WTC11 (cell line): ENCODE measurements around the gene MEGF11. TPM values are rescaled to one million over a fixed set of nuclear protein-coding genes. Genes with fewer than 3 reads are reported as not detected.

Experiments
- ATAC-seq: fragments of 200-7000 bp; cut with Tn5 transposase; 2 replicates; pipeline ENCODE4 v1.10.0; 2021; ENCODE audit warnings: mild to moderate bottlenecking, moderate library complexity
- CTCF ChIA-PET: fragments of 300-600 bp; sonication (Branson Sonifier 250); formaldehyde crosslinking; loops from one replicate; lab custom pipeline; 2021; ENCODE audit warnings: antibody characterized with exemption; lab: Charles Lee
- POLR2A ChIA-PET: fragments of 350-600 bp; sonication (Branson Sonifier 250); formaldehyde crosslinking; loops from one replicate; lab custom pipeline; 2021; ENCODE audit warnings: antibody characterized with exemption; lab: Charles Lee
- DNase-seq: peaks from one replicate; pipeline ENCODE4 v3.0.0; 2021; ENCODE audit warnings: low spot score
- H3K27ac Mint-ChIP-seq: 2 replicates; pipeline ENCODE4 v1.8.0; 2021; ENCODE audit warnings: mixed read lengths
- H3K27me3 Mint-ChIP-seq: 2 replicates; pipeline ENCODE4 v1.8.0; 2021; ENCODE audit warnings: low read depth, mild to moderate bottlenecking, moderate library complexity, mixed read lengths
- H3K36me3 Mint-ChIP-seq: 2 replicates; pipeline ENCODE4 v1.8.0; 2021; ENCODE audit warnings: mixed read lengths
- H3K4me1 Mint-ChIP-seq: 2 replicates; pipeline ENCODE4 v1.8.0; 2022; ENCODE audit warnings: mixed read lengths
- H3K4me3 Mint-ChIP-seq: 2 replicates; pipeline ENCODE4 v1.8.0; 2021; ENCODE audit warnings: mild to moderate bottlenecking, moderate library complexity, mixed read lengths
- H3K9me3 Mint-ChIP-seq: 2 replicates; pipeline ENCODE4 v1.8.0; 2021; ENCODE audit warnings: mixed read lengths
- AR ChIP-seq: fragments of 250-450 bp; sonication (Bioruptor Pico); IDR thresholded peaks from 2 replicates; pipeline ENCODE4 v1.9.0; 2021; ENCODE audit warnings: mild to moderate bottlenecking
- ARID4B ChIP-seq: sonication (generic); formaldehyde crosslinking; IDR thresholded peaks from 2 replicates; pipeline ENCODE4 v1.8.0; 2023; ENCODE audit warnings: missing genetic modification reagents, mild to moderate bottlenecking, borderline replicate concordance
- ESRRA ChIP-seq: sonication (generic); formaldehyde crosslinking; IDR thresholded peaks from 2 replicates; pipeline ENCODE4 v1.8.1; 2022; ENCODE audit warnings: mild to moderate bottlenecking, missing genetic modification reagents, borderline replicate concordance
- ETV6 ChIP-seq: sonication (generic); formaldehyde crosslinking; IDR thresholded peaks from 2 replicates; pipeline ENCODE4 v1.8.1; 2022; ENCODE audit warnings: mild to moderate bottlenecking, missing genetic modification reagents
- GABPB1 ChIP-seq: sonication (generic); formaldehyde crosslinking; IDR thresholded peaks from 2 replicates; pipeline ENCODE4 v1.8.1; 2023; ENCODE audit warnings: mild to moderate bottlenecking, missing genetic modification reagents
- IRF1 ChIP-seq: sonication (generic); formaldehyde crosslinking; IDR thresholded peaks from 2 replicates; pipeline ENCODE4 v1.8.0; 2023; ENCODE audit warnings: missing genetic modification reagents
- JUN ChIP-seq: sonication (generic); formaldehyde crosslinking; IDR thresholded peaks from 2 replicates; pipeline ENCODE4 v1.8.0; 2023; ENCODE audit warnings: mild to moderate bottlenecking, missing genetic modification reagents
- RORB ChIP-seq: fragments of 250-450 bp; sonication (Bioruptor Pico); IDR thresholded peaks from 2 replicates; pipeline ENCODE4 v1.9.0; 2021; ENCODE audit warnings: mild to moderate bottlenecking
- STAT6 ChIP-seq: sonication (generic); formaldehyde crosslinking; conservative IDR thresholded peaks from 2 replicates; pipeline ENCODE4 v1.8.1; 2023; ENCODE audit warnings: mild to moderate bottlenecking, low read depth, missing genetic modification reagents, moderate library complexity
- TP53 ChIP-seq: sonication (generic); formaldehyde crosslinking; IDR thresholded peaks from 2 replicates; pipeline ENCODE4 v1.8.1; 2023; ENCODE audit warnings: mild to moderate bottlenecking, missing genetic modification reagents
- USF1 ChIP-seq: sonication (generic); formaldehyde crosslinking; IDR thresholded peaks from 2 replicates; pipeline ENCODE4 v1.8.0; 2022; ENCODE audit warnings: mild to moderate bottlenecking, missing genetic modification reagents
- ZNF423 ChIP-seq: fragments of 250-450 bp; sonication (Bioruptor Pico); IDR thresholded peaks from 2 replicates; pipeline ENCODE4 v2.1.2; 2022; ENCODE audit warnings: mild to moderate bottlenecking, moderate library complexity
- total RNA-seq: library from RNA; stranded (reverse); gene quantifications from 3 replicates; pipeline ENCODE4 v1.2.3, GENCODE V29; 2021
- TF ChIP-seq, protein P1 (sequence below): sonication (generic); formaldehyde crosslinking; conservative IDR thresholded peaks from 2 replicates; pipeline ENCODE4 v1.8.1; 2022; ENCODE audit warnings: mild to moderate bottlenecking, missing genetic modification reagents
- TF ChIP-seq, protein P2 (sequence below): fragments of 250-450 bp; sonication (Bioruptor Pico); IDR thresholded peaks from 2 replicates; pipeline ENCODE4 v1.9.0; 2021; ENCODE audit warnings: mild to moderate bottlenecking, borderline replicate concordance
- TF ChIP-seq, protein P3 (sequence below): sonication (generic); formaldehyde crosslinking; IDR thresholded peaks from 2 replicates; pipeline ENCODE4 v1.8.1; 2022; ENCODE audit warnings: low read depth, missing genetic modification reagents, borderline replicate concordance
- TF ChIP-seq, protein P4 (sequence below): sonication (generic); formaldehyde crosslinking; IDR thresholded peaks from 2 replicates; pipeline ENCODE4 v1.8.1; 2022; ENCODE audit warnings: mild to moderate bottlenecking, moderate library complexity, missing genetic modification reagents

MEGF11 gene
- total RNA-seq, 1 experiment from 2014 or later = 3.3 TPM

- Mint-ChIP-seq H3K9me3 (no peaks in the 10 kb centered on the region), H3K27me3 (no peaks in the 10 kb centered on the region), H3K27ac (no peak overlapping the region), H3K36me3 (no peaks in the 10 kb centered on the region), H3K4me1 (peaks cover 44% of the 10 kb centered on the region), H3K4me3 (no peak overlapping the region)
- POLR2A ChIA-PET = no interaction called here
- ATAC-seq (peak; percentile 14), DNase-seq (peak; percentile 71)
- CTCF ChIA-PET = interaction anchor here (1.0 to 1.8 kb wide), 5 partner anchors 10 to 133 kb away, joined by 3 to 6 read pairs (median 4); no protein-coding TSS in a partner anchor
- TF ChIP-seq ZNF423 (CRISPR knock-in tag) (no peak), RORB (no peak), STAT6 (0 out of 2 replicates have a peak, but pooled peaks have one; percentile 34), IRF1 (CRISPR knock-in tag) (peak; percentile 43; the same call in 1 of the 2 replicates), ARID4B (CRISPR knock-in tag) (peak; percentile 94), JUN (CRISPR knock-in tag) (peak; percentile 82; the same call in 1 of the 2 replicates), GABPB1 (CRISPR knock-in tag) (no peak), USF1 (CRISPR knock-in tag) (peak; percentile 69; the same call in 1 of the 2 replicates), ETV6 (CRISPR knock-in tag) (peak; percentile 67; the same call in 1 of the 2 replicates), AR (CRISPR knock-in tag) (no peak), ESRRA (peak; percentile 63; the same call in 1 of the 2 replicates), TP53 (CRISPR knock-in tag) (0 out of 2 replicates have a peak, but pooled peaks have one; percentile 64)
- TF ChIP-seq, protein P1, sequence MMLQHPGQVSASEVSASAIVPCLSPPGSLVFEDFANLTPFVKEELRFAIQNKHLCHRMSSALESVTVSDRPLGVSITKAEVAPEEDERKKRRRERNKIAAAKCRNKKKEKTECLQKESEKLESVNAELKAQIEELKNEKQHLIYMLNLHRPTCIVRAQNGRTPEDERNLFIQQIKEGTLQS (CRISPR knock-in tag) = no peak
- TF ChIP-seq, protein P2, sequence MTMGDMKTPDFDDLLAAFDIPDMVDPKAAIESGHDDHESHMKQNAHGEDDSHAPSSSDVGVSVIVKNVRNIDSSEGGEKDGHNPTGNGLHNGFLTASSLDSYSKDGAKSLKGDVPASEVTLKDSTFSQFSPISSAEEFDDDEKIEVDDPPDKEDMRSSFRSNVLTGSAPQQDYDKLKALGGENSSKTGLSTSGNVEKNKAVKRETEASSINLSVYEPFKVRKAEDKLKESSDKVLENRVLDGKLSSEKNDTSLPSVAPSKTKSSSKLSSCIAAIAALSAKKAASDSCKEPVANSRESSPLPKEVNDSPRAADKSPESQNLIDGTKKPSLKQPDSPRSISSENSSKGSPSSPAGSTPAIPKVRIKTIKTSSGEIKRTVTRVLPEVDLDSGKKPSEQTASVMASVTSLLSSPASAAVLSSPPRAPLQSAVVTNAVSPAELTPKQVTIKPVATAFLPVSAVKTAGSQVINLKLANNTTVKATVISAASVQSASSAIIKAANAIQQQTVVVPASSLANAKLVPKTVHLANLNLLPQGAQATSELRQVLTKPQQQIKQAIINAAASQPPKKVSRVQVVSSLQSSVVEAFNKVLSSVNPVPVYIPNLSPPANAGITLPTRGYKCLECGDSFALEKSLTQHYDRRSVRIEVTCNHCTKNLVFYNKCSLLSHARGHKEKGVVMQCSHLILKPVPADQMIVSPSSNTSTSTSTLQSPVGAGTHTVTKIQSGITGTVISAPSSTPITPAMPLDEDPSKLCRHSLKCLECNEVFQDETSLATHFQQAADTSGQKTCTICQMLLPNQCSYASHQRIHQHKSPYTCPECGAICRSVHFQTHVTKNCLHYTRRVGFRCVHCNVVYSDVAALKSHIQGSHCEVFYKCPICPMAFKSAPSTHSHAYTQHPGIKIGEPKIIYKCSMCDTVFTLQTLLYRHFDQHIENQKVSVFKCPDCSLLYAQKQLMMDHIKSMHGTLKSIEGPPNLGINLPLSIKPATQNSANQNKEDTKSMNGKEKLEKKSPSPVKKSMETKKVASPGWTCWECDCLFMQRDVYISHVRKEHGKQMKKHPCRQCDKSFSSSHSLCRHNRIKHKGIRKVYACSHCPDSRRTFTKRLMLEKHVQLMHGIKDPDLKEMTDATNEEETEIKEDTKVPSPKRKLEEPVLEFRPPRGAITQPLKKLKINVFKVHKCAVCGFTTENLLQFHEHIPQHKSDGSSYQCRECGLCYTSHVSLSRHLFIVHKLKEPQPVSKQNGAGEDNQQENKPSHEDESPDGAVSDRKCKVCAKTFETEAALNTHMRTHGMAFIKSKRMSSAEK (CRISPR knock-in tag) = no peak
- TF ChIP-seq, protein P3, sequence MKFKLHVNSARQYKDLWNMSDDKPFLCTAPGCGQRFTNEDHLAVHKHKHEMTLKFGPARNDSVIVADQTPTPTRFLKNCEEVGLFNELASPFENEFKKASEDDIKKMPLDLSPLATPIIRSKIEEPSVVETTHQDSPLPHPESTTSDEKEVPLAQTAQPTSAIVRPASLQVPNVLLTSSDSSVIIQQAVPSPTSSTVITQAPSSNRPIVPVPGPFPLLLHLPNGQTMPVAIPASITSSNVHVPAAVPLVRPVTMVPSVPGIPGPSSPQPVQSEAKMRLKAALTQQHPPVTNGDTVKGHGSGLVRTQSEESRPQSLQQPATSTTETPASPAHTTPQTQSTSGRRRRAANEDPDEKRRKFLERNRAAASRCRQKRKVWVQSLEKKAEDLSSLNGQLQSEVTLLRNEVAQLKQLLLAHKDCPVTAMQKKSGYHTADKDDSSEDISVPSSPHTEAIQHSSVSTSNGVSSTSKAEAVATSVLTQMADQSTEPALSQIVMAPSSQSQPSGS (CRISPR knock-in tag) = 0 out of 2 replicates have a peak, but pooled peaks have one; percentile 58
- TF ChIP-seq, protein P4, sequence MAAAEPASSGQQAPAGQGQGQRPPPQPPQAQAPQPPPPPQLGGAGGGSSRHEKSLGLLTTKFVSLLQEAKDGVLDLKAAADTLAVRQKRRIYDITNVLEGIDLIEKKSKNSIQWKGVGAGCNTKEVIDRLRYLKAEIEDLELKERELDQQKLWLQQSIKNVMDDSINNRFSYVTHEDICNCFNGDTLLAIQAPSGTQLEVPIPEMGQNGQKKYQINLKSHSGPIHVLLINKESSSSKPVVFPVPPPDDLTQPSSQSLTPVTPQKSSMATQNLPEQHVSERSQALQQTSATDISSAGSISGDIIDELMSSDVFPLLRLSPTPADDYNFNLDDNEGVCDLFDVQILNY (CRISPR knock-in tag) = no peak
These were observed 301.0 kb downstream of the MEGF11 start for GRCh38 chr15:65952391-65953053.
